Suprapubic skin (tissue), 4 donors: Measurements from ENCODE around the gene ZCCHC4. TPM values are rescaled to one million over a fixed set of nuclear protein-coding genes. Genes with fewer than 3 reads are reported as not detected.

Experiments used
- DNase-seq, 2 donors: peaks; one replicate each; pipeline ENCODE4 v3.0.0-alpha.2; 2019; ENCODE audit warnings: low spot score in 2 of 2
- H3K27ac ChIP-seq: fragments of 200-600 bp; sonication (generic); one replicate; pipeline ENCODE4 v1.5.1; 2019
- H3K27me3 ChIP-seq: fragments of 200-600 bp; sonication (generic); one replicate; pipeline ENCODE4 v1.5.1; 2019
- H3K36me3 ChIP-seq: fragments of 200-600 bp; sonication (generic); one replicate; pipeline ENCODE4 v1.5.1; 2019
- H3K4me1 ChIP-seq: fragments of 200-600 bp; sonication (generic); one replicate; pipeline ENCODE4 v1.5.1; 2019
- H3K4me3 ChIP-seq: fragments of 200-600 bp; sonication (generic); one replicate; pipeline ENCODE4 v1.5.1; 2019; ENCODE audit warnings: mild to moderate bottlenecking
- H3K9me3 ChIP-seq: fragments of 200-600 bp; sonication (generic); one replicate; pipeline ENCODE4 v1.5.1; 2019
- EP300 ChIP-seq: sonication (generic); formaldehyde crosslinking; IDR thresholded peaks from one replicate; pipeline ENCODE4 v1.6.1; 2017; ENCODE audit warnings: antibody characterized with exemption
- POLR2A ChIP-seq, 2 donors: fragments of 450-650 bp; IDR thresholded peaks; one replicate each; pipeline ENCODE4 v1.6.1; 2017; ENCODE audit warnings: antibody characterized with exemption in 2 of 2, mild to moderate bottlenecking in 2 of 2, moderate library complexity in 2 of 2
- POLR2AphosphoS5 ChIP-seq, 3 donors: sonication (generic); formaldehyde crosslinking; IDR thresholded peaks; one replicate each; pipeline ENCODE4 v1.6.1; 2017; ENCODE audit warnings: antibody characterized with exemption in 3 of 3
- WGBS: methylation state at CpG from one replicate; pipeline ENCODE4 v1.1.5; 2018; 5-methylcytosine and 5-hydroxymethylcytosine counted together
- total RNA-seq, 4 donors: library from RNA; depleted of rRNA; stranded (reverse); fragments of >200 nt; gene quantifications; one replicate each; pipeline ENCODE4 v1.1.0, GENCODE V29; 2016
- TF ChIP-seq, protein P1 (sequence below), 2 donors: fragments of 200-600 bp in 1 of 2; fragments of 450-650 bp in 1 of 2; sonication (generic) in 1 of 2; IDR thresholded peaks; one replicate each; pipeline ENCODE4 v1.5.1; 2016 to 2019; ENCODE audit warnings: antibody characterized with exemption in 2 of 2, mild to moderate bottlenecking in 1 of 2, moderate library complexity in 1 of 2

ZCCHC4 gene
- total RNA-seq, 4 donors from 2014 or later, result 7.2 to 20.0 (median 11.2) TPM

GRCh38 chr4:25376754-25377571 is 64.4 kb downstream of the ZCCHC4 start, which contains the start of gene ANAPC4:
TSS of gene ANAPC4 (plus strand) at chr4:25377263. CDS start at chr4:25377428, 165 bp downstream.
- peaks cover 15% of the 10 kb centered on the region for H3K36me3 ChIP-seq
- peak within 1 kb of the TSS; percentile 97 for H3K4me3 ChIP-seq
- peaks cover 31% of the 10 kb centered on the region for H3K4me1 ChIP-seq
- TF ChIP-seq, protein P1, sequence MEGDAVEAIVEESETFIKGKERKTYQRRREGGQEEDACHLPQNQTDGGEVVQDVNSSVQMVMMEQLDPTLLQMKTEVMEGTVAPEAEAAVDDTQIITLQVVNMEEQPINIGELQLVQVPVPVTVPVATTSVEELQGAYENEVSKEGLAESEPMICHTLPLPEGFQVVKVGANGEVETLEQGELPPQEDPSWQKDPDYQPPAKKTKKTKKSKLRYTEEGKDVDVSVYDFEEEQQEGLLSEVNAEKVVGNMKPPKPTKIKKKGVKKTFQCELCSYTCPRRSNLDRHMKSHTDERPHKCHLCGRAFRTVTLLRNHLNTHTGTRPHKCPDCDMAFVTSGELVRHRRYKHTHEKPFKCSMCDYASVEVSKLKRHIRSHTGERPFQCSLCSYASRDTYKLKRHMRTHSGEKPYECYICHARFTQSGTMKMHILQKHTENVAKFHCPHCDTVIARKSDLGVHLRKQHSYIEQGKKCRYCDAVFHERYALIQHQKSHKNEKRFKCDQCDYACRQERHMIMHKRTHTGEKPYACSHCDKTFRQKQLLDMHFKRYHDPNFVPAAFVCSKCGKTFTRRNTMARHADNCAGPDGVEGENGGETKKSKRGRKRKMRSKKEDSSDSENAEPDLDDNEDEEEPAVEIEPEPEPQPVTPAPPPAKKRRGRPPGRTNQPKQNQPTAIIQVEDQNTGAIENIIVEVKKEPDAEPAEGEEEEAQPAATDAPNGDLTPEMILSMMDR (IDR thresholded peaks at IDR 0.05), result peak in 1 of 2 donors; percentile 11
- no peak for TF ChIP-seq EP300
- TF ChIP-seq POLR2A (IDR thresholded peaks at IDR 0.05), result peak in 1 of 2 donors; percentile 33
- TF ChIP-seq POLR2AphosphoS5 (IDR thresholded peaks at IDR 0.05), result no peak
- WGBS, result 1% methylated on average over 18 of the region's 74 CpGs
- peak; percentile 98 to 99 for DNase-seq
- H3K27ac ChIP-seq, result peak within 1 kb of the TSS; percentile 76
- H3K27me3 ChIP-seq, result no peaks in the 10 kb centered on the region
- H3K9me3 ChIP-seq, result no peaks in the 10 kb centered on the region

DNA sequence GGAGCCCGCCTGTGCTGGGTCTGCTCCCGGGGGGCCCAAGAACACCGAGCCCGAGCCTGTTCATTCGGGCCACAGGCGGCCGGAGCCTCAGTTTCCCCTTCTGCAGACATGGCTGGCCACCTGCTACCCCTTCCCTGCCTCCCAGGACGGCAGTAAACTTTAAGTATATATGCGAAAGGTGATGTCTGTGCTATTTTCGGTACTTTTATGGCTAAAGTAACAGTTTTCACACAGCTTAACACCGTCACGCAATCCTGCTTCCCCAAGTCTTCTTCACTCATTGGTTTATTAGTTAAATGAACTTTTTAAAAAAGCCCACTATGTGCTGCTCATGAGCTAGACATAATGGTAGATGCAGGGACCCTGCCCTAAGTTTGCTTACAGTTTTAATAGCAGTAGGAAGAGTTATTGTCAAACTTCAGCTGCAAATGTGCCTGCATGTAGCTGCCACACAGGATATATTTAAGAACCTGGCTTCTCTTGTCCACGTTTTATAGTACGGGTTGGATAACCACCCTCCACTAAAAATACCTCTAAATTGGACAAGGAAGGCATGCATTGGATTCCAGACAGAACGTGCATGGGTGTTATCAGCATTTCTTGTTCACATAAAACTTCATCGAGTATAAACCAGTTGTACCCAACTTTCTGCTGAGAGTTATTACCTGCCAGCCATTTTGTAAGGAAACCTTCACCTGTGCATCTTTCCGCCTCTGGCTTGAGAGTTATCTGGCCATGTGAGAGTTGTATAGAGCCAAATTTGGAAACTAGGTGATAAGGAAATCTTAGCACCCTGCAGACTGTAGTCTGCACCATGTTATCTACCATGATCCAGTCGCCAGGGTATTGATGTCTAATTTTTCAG is 65.2 kb downstream of the ZCCHC4 start:
- TF ChIP-seq, protein P1 (IDR thresholded peaks at IDR 0.05), result no peak
- no peak for TF ChIP-seq EP300
- TF ChIP-seq POLR2AphosphoS5 (IDR thresholded peaks at IDR 0.05), result no peak
- TF ChIP-seq POLR2A (IDR thresholded peaks at IDR 0.05), result no peak
- WGBS, result 17% methylated on average over 17 of the region's 18 CpGs
- Histone ChIP-seq H3K9me3 (no peaks in the 10 kb centered on the region), H3K27me3 (no peaks in the 10 kb centered on the region), H3K36me3 (peaks cover 19% of the 10 kb centered on the region), H3K4me3 (peak overlapping the region; percentile 97), H3K4me1 (peaks cover 31% of the 10 kb centered on the region), H3K27ac (peak overlapping the region; percentile 76)
- DNase-seq, result no peak

DNA sequence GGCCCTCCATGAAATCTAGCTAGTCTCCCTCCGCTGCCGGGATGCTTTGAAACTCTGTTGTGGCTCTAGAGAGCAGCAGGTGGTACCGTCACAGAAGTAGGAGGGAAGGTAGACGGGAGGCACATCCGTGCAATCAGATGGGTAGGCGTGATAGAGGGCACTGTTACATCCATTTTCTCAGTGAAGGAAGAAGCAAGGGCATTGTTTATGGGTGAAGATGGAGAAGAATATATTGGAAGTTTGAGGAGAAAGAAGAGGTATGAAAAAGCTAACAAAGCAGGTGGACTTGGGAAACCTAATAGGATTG is 65.8 kb downstream of the ZCCHC4 start:
- Histone ChIP-seq H3K9me3 (no peaks in the 10 kb centered on the region), H3K27ac (no peak overlapping the region), H3K4me1 (peaks cover 31% of the 10 kb centered on the region), H3K4me3 (peak overlapping the region; percentile 97), H3K27me3 (no peaks in the 10 kb centered on the region), H3K36me3 (peaks cover 24% of the 10 kb centered on the region)
- 90% methylated on average over 6 of the region's 6 CpGs for WGBS
- DNase-seq, result no peak
- TF ChIP-seq POLR2A (IDR thresholded peaks at IDR 0.05) (no peak), EP300 (no peak), POLR2AphosphoS5 (IDR thresholded peaks at IDR 0.05) (no peak)
- TF ChIP-seq, protein P1 (IDR thresholded peaks at IDR 0.05), result no peak

DNA sequence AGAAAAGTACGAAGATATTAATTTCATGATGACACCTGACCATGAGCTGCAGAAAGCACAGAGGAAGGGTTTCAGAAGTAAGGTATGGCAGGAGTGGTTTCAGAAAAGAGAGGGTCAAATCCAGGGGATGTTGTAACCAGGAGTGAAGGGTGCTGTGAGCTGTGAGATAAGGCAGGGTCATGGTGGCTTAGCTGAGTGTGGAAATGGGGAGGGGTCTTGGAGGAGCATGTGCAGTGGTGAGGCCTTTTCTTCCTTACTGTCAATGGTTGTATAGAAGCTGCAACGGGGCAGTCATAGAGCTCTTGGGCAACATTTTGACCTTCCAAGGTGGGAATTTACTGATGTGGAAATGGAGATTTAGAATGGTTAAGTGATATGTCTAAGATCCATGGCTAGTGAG is 67.0 kb downstream of the ZCCHC4 start:
- no peaks in the 10 kb centered on the region for H3K9me3 ChIP-seq
- no peaks in the 10 kb centered on the region for H3K27me3 ChIP-seq
- H3K27ac ChIP-seq, result no peak overlapping the region
- WGBS, result 94% methylated on average over 2 of the region's 2 CpGs
- H3K4me1 ChIP-seq, result peaks cover 31% of the 10 kb centered on the region
- H3K36me3 ChIP-seq, result peaks cover 36% of the 10 kb centered on the region
- no peak for TF ChIP-seq POLR2AphosphoS5 (IDR thresholded peaks at IDR 0.05)
- no peak for TF ChIP-seq POLR2A (IDR thresholded peaks at IDR 0.05)
- no peak for TF ChIP-seq EP300
- TF ChIP-seq, protein P1 (IDR thresholded peaks at IDR 0.05), result no peak
- no peak for DNase-seq
- no peak overlapping the region for H3K4me3 ChIP-seq

GRCh38 chr4:25383647-25384046 is 71.1 kb downstream of the ZCCHC4 start:
- H3K27ac ChIP-seq, result no peak overlapping the region
- no peaks in the 10 kb centered on the region for H3K9me3 ChIP-seq
- H3K4me1 ChIP-seq, result peaks cover 8% of the 10 kb centered on the region
- no peak for DNase-seq
- H3K4me3 ChIP-seq, result no peak overlapping the region
- TF ChIP-seq POLR2AphosphoS5 (IDR thresholded peaks at IDR 0.05) (no peak), EP300 (no peak), POLR2A (IDR thresholded peaks at IDR 0.05) (no peak)
- TF ChIP-seq, protein P1 (IDR thresholded peaks at IDR 0.05), result no peak
- H3K36me3 ChIP-seq, result peaks cover 59% of the 10 kb centered on the region
- WGBS, result 77% methylated on average over 2 of the region's 2 CpGs
- H3K27me3 ChIP-seq, result no peaks in the 10 kb centered on the region
